B cell (primary cell): ENCODE data around the gene ARMS2. TPM values are rescaled to one million over a fixed set of nuclear protein-coding genes. Genes with fewer than 3 reads are reported as not detected.
A peak's percentile ranks its signal among the peaks of the same experiment; 100 is the strongest.

Experiments
- ATAC-seq: fragments of 200-7000 bp; cut with Tn5 transposase; one replicate; pipeline ENCODE4 v1.10.0; 2021; ENCODE audit warnings: low read depth, mild to moderate bottlenecking, moderate number of reproducible peaks, moderate library complexity
- CTCF ChIA-PET: fragments of 350-600 bp; sonication (Branson Sonifier 250); formaldehyde crosslinking; loops from one replicate; lab custom pipeline; 2021; ENCODE audit warnings: antibody characterized with exemption, inconsistent platforms; lab: Charles Lee
- POLR2A ChIA-PET: fragments of 350-600 bp; sonication (Branson Sonifier 250); formaldehyde crosslinking; loops from one replicate; lab custom pipeline; 2021; ENCODE audit warnings: antibody characterized with exemption; lab: Charles Lee
- DNase-seq: peaks from one replicate; pipeline ENCODE4 v3.0.0; 2013
- H2AFZ ChIP-seq: 2 replicates; pipeline ENCODE4 v1.6.1; 2012; ENCODE audit warnings: mild to moderate bottlenecking, low read depth, low read length; ENCODE audit not compliant: insufficient read depth, poor library complexity, severe bottlenecking
- H3K27ac ChIP-seq, 2 donors: 1 replicate in 1 of 2; 2 replicates in 1 of 2; pipeline ENCODE4 v1.5.1; 2012 to 2013; ENCODE audit warnings: low read length in 2 of 2, mild to moderate bottlenecking in 2 of 2, moderate library complexity in 1 of 2
- H3K27me3 ChIP-seq, 4 experiments: fragments of 200-600 bp in 1 of 4; sonication (generic) in 1 of 4; replicated peaks in 1 of 4; 1 replicate in 2 of 4; 2 replicates in 2 of 4; pipeline versions ENCODE4 v1.6.1 to v1.7.0; 2013 to 2016; ENCODE audit warnings: low read length in 3 of 4, mild to moderate bottlenecking in 2 of 4, mixed read lengths in 1 of 4, moderate library complexity in 1 of 4; ENCODE audit not compliant: insufficient read depth in 4 of 4, control insufficient read depth in 3 of 4; ENCODE audit errors: control extremely low read depth in 1 of 4
- H3K36me3 ChIP-seq, 2 experiments: replicated peaks in 1 of 2; 1 replicate in 1 of 2; 2 replicates in 1 of 2; pipeline versions ENCODE4 v1.6.1 to v1.7.1; 2013; ENCODE audit warnings: low read length in 1 of 2; ENCODE audit not compliant: insufficient read depth in 2 of 2, control insufficient read depth in 1 of 2; ENCODE audit errors: control extremely low read depth in 1 of 2, extremely low read depth in 1 of 2
- H3K4me1 ChIP-seq, 2 donors: fragments of 200-600 bp in 1 of 2; sonication (generic) in 1 of 2; 1 replicate in 1 of 2; 2 replicates in 1 of 2; pipeline versions ENCODE4 v1.5.1 to v1.6.1; 2013 to 2017; ENCODE audit warnings: low read length in 2 of 2; ENCODE audit not compliant: control insufficient read depth in 2 of 2, insufficient read depth in 2 of 2
- H3K4me2 ChIP-seq: replicated peaks from 2 replicates; pipeline ENCODE3; 2012; ENCODE audit warnings: mild to moderate bottlenecking, low read depth, low read length; ENCODE audit not compliant: poor library complexity, severe bottlenecking
- H3K4me3 ChIP-seq, 5 experiments: fragments of 200-600 bp in 1 of 5; sonication (generic) in 1 of 5; 1 replicate in 3 of 5; 2 replicates in 2 of 5; pipeline versions ENCODE4 v1.5.1 to v1.7.0; 2011 to 2016; ENCODE audit warnings: low read length in 4 of 5, mild to moderate bottlenecking in 4 of 5, low read depth in 2 of 5, control low read depth in 1 of 5, moderate library complexity in 1 of 5; ENCODE audit not compliant: insufficient read depth in 1 of 5; ENCODE audit errors: control extremely low read depth in 1 of 5, extremely low read depth in 1 of 5
- H3K79me2 ChIP-seq: fragments of 200-600 bp; sonication (generic); one replicate; pipeline ENCODE4 v1.6.0; 2016; ENCODE audit warnings: low read length; ENCODE audit not compliant: control insufficient read depth, insufficient read depth
- H3K9ac ChIP-seq: fragments of 200-600 bp; sonication (generic); 2 replicates; pipeline ENCODE4 v1.6.1; 2017; ENCODE audit warnings: mild to moderate bottlenecking, low read length, moderate library complexity
- H3K9me3 ChIP-seq, 3 donors: one replicate each; pipeline versions ENCODE4 v1.6.1 to v1.7.1; 2013; ENCODE audit warnings: low read length in 2 of 3; ENCODE audit not compliant: control insufficient read depth in 2 of 3, insufficient read depth in 1 of 3; ENCODE audit errors: control extremely low read depth in 1 of 3
- H4K20me1 ChIP-seq: 2 replicates; pipeline ENCODE4 v1.6.0; 2012; ENCODE audit warnings: mild to moderate bottlenecking, low read length; ENCODE audit not compliant: insufficient read depth, control insufficient read depth, poor library complexity, severe bottlenecking
- H3K27ac Mint-ChIP-seq: one replicate; pipeline ENCODE4 v1.8.0; 2021; ENCODE audit warnings: mixed read lengths
- H3K27me3 Mint-ChIP-seq: one replicate; pipeline ENCODE4 v1.8.0; 2021; ENCODE audit warnings: mixed read lengths
- H3K4me1 Mint-ChIP-seq: one replicate; pipeline ENCODE4 v1.8.0; 2021; ENCODE audit warnings: mixed read lengths
- H3K4me3 Mint-ChIP-seq: one replicate; pipeline ENCODE4 v1.8.0; 2021; ENCODE audit warnings: mixed read lengths
- H3K9me3 Mint-ChIP-seq: one replicate; pipeline ENCODE4 v1.8.0; 2022; ENCODE audit warnings: mixed read lengths; ENCODE audit not compliant: insufficient read depth
- EZH2 ChIP-seq: IDR thresholded peaks from 2 replicates; pipeline ENCODE4 v1.6.1; 2012; ENCODE audit warnings: borderline replicate concordance, low read depth, mild to moderate bottlenecking, moderate library complexity, low read length; ENCODE audit not compliant: insufficient read depth, poor library complexity, severe bottlenecking
- WGBS: methylation state at CpG from one replicate; pipeline ENCODE4 v1.1.5; 2013; ENCODE audit warnings: missing lambda C conversion rate; ENCODE audit not compliant: insufficient coverage; 5-methylcytosine and 5-hydroxymethylcytosine counted together
- intact Hi-C: fragments of 100-400 bp; cut with micrococcal nuclease; formaldehyde crosslinking; loops from one replicate; pipeline ENCODE4 v1.10.0; 2022
- polyA plus RNA-seq: library from polyadenylated mRNA; depleted of rRNA; stranded (reverse); fragments of >200 nt; gene quantifications from 2 replicates; pipeline ENCODE4 v1.2.3, GENCODE V29; 2012
- total RNA-seq, 2 donors: library from RNA; stranded (reverse); fragments of 120-200 nt in 1 of 2; gene quantifications; 1 replicate in 1 of 2; 2 replicates in 1 of 2; pipeline versions ENCODE4 v1.2.3 to v1.2.4, GENCODE V29; 2013 to 2022
- TF ChIP-seq, protein P1 (sequence below): fragments of 200-600 bp; IDR thresholded peaks from one replicate; pipeline ENCODE4 v1.8.0; 2022; ENCODE audit warnings: antibody characterized with exemption, mild to moderate bottlenecking

Gene ARMS2
- total and polyA plus RNA-seq, 2 donors (not counting 1 experiment from before 2014, with no cell fraction given), result not detected

DNA sequence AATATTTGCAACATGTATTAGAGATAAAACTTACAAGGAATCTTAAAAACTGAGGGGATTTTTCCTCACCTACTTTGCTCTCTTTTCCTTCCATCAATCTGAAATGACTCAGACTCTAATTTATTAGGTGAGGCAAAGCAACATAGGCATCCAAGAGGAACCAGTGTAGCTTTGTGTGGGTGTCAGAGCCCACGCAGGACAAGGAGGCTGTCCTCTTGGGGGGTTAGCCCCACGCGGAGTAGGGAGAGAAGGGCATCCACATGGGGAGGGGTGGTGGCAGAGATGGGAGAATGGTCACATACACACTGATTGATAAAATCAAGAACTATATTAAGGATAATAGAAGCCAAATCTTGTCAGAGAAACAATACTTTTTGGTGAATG, 33.8 kb upstream of the ARMS2 start:
- H2AFZ ChIP-seq, result no peak overlapping the region
- TF ChIP-seq, protein P1, sequence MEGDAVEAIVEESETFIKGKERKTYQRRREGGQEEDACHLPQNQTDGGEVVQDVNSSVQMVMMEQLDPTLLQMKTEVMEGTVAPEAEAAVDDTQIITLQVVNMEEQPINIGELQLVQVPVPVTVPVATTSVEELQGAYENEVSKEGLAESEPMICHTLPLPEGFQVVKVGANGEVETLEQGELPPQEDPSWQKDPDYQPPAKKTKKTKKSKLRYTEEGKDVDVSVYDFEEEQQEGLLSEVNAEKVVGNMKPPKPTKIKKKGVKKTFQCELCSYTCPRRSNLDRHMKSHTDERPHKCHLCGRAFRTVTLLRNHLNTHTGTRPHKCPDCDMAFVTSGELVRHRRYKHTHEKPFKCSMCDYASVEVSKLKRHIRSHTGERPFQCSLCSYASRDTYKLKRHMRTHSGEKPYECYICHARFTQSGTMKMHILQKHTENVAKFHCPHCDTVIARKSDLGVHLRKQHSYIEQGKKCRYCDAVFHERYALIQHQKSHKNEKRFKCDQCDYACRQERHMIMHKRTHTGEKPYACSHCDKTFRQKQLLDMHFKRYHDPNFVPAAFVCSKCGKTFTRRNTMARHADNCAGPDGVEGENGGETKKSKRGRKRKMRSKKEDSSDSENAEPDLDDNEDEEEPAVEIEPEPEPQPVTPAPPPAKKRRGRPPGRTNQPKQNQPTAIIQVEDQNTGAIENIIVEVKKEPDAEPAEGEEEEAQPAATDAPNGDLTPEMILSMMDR, result no peak
- TF ChIP-seq EZH2, result no peak
- peak overlapping the region; percentile 22 for H3K27ac Mint-ChIP-seq
- H4K20me1 ChIP-seq, result no peaks in the 10 kb centered on the region
- H3K9ac ChIP-seq, result no peak overlapping the region
- peaks cover 39 to 77% of the 10 kb centered on the region in 2 donors for H3K4me1 ChIP-seq
- H3K27ac ChIP-seq, result peak overlapping the region; percentile 7 to 42
- ChIA-PET POLR2A (no interaction called here), CTCF (no interaction called here)
- no peaks in the 10 kb centered on the region for H3K27me3 Mint-ChIP-seq
- intact Hi-C loops, result loop anchor here (5.0 kb wide), 1 partner anchor 43 kb away; no protein-coding TSS in a partner anchor
- no peaks in the 10 kb centered on the region for H3K79me2 ChIP-seq
- DNase-seq (no peak), ATAC-seq (no peak)
- no peak overlapping the region for H3K4me3 ChIP-seq
- H3K4me3 Mint-ChIP-seq, result no peak overlapping the region
- H3K36me3 ChIP-seq, result peaks cover 0 to 4% of the 10 kb centered on the region in 2 experiments
- H3K4me1 Mint-ChIP-seq, result peaks cover 69% of the 10 kb centered on the region
- H3K4me2 ChIP-seq, result no peak overlapping the region
- WGBS, result 100% methylated on average over 1 of the region's 3 CpGs
- H3K9me3 ChIP-seq, result peaks cover 0 to 4% (median 3%) of the 10 kb centered on the region in 3 donors
- H3K9me3 Mint-ChIP-seq, result no peaks in the 10 kb centered on the region
- no peaks in the 10 kb centered on the region for H3K27me3 ChIP-seq

DNA sequence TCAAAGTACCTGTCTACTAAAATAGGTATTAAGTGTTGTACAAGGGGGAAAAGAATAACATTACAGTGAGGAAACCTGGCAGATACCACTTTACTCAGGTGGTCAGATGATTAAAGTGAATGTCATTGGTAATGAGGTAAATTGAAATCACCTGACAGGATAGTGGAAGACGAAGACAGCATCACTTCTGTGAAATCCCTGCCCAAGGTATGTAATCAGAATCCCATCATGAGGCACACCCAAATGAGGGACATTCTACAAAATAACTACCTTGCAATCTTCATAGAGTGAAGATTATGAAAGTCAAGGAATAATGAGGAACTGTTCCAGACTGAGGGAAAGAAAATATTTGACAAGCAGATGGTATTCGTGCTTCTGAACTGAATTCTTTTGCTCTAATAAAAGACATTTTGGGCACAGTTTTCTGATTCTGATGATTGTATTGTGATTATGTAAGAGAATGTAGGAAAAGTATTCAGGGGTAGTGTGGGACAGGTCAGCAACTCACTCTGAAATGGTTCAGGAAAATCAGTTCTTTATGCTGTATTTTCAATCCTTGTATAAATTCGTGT, 33.3 kb upstream of the ARMS2 start:
- H3K27me3 Mint-ChIP-seq, result no peaks in the 10 kb centered on the region
- DNase-seq, result peak; percentile 9
- H3K9ac ChIP-seq, result no peak overlapping the region
- H3K36me3 ChIP-seq, result peaks cover 0 to 3% of the 10 kb centered on the region in 2 experiments
- no peaks in the 10 kb centered on the region for H3K79me2 ChIP-seq
- TF ChIP-seq, protein P1, result no peak
- TF ChIP-seq EZH2, result no peak
- H3K4me1 Mint-ChIP-seq, result peaks cover 67% of the 10 kb centered on the region
- intact Hi-C loops, result loop anchor here (5.0 kb wide), 1 partner anchor 44 kb away; no protein-coding TSS in a partner anchor
- WGBS, result 85% methylated on average over 1 of the region's 3 CpGs
- H3K27ac Mint-ChIP-seq, result peak overlapping the region; percentile 69
- no peaks in the 10 kb centered on the region for H3K27me3 ChIP-seq
- no peak overlapping the region for H2AFZ ChIP-seq
- no peaks in the 10 kb centered on the region for H4K20me1 ChIP-seq
- H3K4me3 Mint-ChIP-seq, result peak overlapping the region; percentile 24
- ChIA-PET POLR2A (no interaction called here), CTCF (interaction anchor here (1.1 to 1.2 kb wide), 2 partner anchors 14 to 122 kb away, joined by 5 read pairs; no protein-coding TSS in a partner anchor)
- H3K9me3 ChIP-seq, result peaks cover 0 to 4% (median 3%) of the 10 kb centered on the region in 3 donors
- no peak for ATAC-seq
- H3K9me3 Mint-ChIP-seq, result no peaks in the 10 kb centered on the region
- no peak overlapping the region for H3K4me2 ChIP-seq
- peaks cover 34 to 74% of the 10 kb centered on the region in 2 donors for H3K4me1 ChIP-seq
- no peak overlapping the region for H3K4me3 ChIP-seq
- H3K27ac ChIP-seq, result peak overlapping the region in 1 of 2 donors; percentile 42
